Measurements from ENCODE around the gene DNM1. TPM values are rescaled to one million over a fixed set of nuclear protein-coding genes. Genes with fewer than 3 reads are reported as not detected.
A peak's percentile ranks its signal among the peaks of the same experiment; 100 is the strongest.

The DNM1 gene
- total RNA-seq, 1 donor from 2014 or later: 112 TPM

DNA sequence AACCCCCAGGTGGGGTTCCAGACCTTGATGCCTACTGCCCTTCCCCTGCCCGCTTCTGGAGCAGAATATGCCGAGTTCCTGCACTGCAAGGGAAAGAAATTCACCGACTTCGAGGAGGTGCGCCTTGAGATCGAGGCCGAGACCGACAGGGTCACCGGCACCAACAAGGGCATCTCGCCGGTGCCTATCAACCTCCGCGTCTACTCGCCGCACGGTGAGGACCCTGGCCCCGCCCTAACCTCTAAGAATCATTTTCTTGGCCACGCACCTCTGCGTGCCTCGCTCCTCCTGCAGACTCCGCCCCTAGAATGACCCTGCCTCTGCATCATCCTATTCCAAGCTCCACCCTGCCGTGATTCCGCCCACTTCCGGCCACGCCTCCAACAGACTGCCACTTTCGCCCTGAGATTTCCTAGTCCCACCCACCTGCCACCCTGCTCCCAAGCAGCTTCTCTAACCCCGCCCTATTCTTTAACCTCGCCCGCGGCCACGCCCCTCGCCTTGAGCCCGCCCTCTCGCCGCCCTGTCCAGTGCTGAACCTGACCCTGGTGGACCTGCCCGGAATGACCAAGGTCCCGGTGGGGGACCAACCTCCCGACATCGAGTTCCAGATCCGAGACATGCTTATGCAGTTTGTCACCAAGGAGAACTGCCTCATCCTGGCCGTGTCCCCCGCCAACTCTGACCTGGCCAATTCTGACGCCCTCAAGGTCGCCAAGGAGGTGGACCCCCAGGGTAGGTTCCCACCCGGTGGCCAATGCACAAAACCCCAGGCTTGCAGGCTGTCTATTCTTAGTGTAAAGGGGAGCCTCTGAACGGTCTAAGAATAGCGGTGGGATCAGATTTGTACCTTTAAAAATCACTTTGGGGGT lies 15.6 kb downstream of the DNM1 start:
- H3K27me3 Mint-ChIP-seq: peaks cover 3% of the 10 kb centered on the region
- peaks cover 13% of the 10 kb centered on the region for H3K36me3 Mint-ChIP-seq
- H3K27ac Mint-ChIP-seq: peak overlapping the region; percentile 91
- TF ChIP-seq, protein P1, sequence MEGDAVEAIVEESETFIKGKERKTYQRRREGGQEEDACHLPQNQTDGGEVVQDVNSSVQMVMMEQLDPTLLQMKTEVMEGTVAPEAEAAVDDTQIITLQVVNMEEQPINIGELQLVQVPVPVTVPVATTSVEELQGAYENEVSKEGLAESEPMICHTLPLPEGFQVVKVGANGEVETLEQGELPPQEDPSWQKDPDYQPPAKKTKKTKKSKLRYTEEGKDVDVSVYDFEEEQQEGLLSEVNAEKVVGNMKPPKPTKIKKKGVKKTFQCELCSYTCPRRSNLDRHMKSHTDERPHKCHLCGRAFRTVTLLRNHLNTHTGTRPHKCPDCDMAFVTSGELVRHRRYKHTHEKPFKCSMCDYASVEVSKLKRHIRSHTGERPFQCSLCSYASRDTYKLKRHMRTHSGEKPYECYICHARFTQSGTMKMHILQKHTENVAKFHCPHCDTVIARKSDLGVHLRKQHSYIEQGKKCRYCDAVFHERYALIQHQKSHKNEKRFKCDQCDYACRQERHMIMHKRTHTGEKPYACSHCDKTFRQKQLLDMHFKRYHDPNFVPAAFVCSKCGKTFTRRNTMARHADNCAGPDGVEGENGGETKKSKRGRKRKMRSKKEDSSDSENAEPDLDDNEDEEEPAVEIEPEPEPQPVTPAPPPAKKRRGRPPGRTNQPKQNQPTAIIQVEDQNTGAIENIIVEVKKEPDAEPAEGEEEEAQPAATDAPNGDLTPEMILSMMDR (conservative IDR thresholded peaks at IDR 0.05): no peak
- peak; percentile 84 for DNase-seq (ENCODE audit: extremely low spot score, unreplicated experiment)
- H3K4me3 Mint-ChIP-seq: peak overlapping the region; percentile 88
- no peaks in the 10 kb centered on the region for H3K9me3 Mint-ChIP-seq
- peaks cover 15% of the 10 kb centered on the region for H3K4me1 Mint-ChIP-seq (ENCODE audit: unreplicated experiment)

DNA sequence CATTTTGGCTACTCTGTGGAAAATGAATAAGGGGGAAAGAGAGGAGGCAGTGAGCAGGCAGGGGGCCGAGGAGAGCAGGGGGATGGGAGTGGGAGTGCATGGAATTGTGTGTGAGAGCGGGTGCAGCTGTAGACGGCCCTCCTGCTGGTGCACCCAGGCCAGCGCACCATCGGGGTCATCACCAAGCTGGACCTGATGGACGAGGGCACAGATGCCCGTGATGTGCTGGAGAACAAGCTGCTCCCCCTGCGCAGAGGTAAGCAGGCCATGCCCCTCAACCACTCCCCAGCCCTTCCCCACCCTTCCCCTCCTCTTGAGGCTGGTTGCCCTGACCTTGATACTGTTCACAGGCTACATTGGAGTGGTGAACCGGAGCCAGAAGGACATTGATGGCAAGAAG lies 16.7 kb downstream of the DNM1 start:
- Mint-ChIP-seq H3K27me3 (peaks cover 3% of the 10 kb centered on the region), H3K9me3 (no peaks in the 10 kb centered on the region), H3K4me1 (ENCODE audit: unreplicated experiment) (peaks cover 15% of the 10 kb centered on the region), H3K4me3 (no peak overlapping the region), H3K36me3 (peaks cover 13% of the 10 kb centered on the region), H3K27ac (no peak overlapping the region)
- TF ChIP-seq, protein P1 (conservative IDR thresholded peaks at IDR 0.05): no peak
- no peak for DNase-seq (ENCODE audit: extremely low spot score, unreplicated experiment)

DNA sequence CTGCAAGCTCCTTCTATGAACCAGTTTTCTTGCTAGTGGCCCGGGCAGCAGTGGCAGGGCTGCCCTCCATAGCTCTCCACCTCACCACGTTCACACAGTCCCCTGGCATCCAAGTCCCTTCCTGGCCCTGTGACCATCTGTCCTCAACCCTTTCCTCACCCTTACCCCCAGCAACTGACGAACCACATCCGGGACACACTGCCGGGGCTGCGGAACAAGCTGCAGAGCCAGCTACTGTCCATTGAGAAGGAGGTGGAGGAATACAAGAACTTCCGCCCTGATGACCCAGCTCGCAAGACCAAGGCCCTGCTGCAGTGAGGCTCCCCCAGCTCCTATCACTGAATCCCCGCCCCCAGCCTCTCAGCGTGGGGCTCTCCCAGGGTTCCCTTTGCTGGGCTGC lies 18.8 kb downstream of the DNM1 start:
- DNase-seq (ENCODE audit: extremely low spot score, unreplicated experiment): no peak
- Mint-ChIP-seq H3K27me3 (peaks cover 3% of the 10 kb centered on the region), H3K36me3 (peaks cover 16% of the 10 kb centered on the region), H3K4me3 (no peak overlapping the region), H3K9me3 (no peaks in the 10 kb centered on the region), H3K27ac (no peak overlapping the region), H3K4me1 (ENCODE audit: unreplicated experiment) (peaks cover 15% of the 10 kb centered on the region)
- TF ChIP-seq, protein P1 (conservative IDR thresholded peaks at IDR 0.05): no peak

DNA sequence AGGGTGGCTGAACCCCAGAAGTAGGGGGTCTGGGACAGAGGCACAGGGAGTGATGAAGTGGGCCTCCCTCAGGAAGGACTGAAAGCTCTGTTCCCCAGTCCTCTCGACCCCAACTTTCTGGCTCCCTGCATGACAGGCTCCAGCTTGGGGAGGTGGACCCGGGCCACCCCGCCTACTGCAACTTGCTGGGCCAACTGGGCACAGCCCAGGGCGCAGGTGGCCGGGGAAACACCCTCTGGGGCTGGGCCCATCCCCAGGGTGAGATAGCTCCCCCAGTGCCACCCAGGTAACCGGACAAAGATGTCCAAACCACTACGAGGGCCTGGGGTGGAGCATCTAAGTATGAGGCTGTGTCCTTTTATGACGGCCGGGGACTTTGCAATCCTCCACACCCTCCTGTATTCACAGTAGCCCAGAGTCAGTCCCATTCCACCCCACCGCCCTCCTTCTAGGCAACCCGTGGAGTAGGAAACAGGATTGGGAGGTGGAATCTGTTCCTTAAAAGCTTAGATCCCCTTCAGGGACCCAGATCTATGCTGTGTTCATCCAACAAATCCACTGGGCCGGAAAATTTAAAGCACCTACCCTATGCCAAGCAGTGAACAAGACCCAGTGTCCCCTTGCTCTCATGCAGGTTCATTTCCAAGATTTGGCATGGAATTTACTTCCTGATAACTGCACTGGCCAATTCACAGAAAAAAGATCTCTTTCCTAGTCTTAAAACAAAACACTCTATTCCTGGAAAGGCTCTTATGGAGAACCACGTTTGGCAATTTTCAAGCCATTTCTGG lies 19.9 kb downstream of the DNM1 start:
- H3K9me3 Mint-ChIP-seq: no peaks in the 10 kb centered on the region
- no peak overlapping the region for H3K27ac Mint-ChIP-seq
- H3K27me3 Mint-ChIP-seq: peaks cover 3% of the 10 kb centered on the region
- H3K4me1 Mint-ChIP-seq (ENCODE audit: unreplicated experiment): peaks cover 11% of the 10 kb centered on the region
- TF ChIP-seq, protein P1 (conservative IDR thresholded peaks at IDR 0.05): no peak
- DNase-seq (ENCODE audit: extremely low spot score, unreplicated experiment): no peak
- H3K4me3 Mint-ChIP-seq: no peak overlapping the region
- H3K36me3 Mint-ChIP-seq: peaks cover 16% of the 10 kb centered on the region

DNA sequence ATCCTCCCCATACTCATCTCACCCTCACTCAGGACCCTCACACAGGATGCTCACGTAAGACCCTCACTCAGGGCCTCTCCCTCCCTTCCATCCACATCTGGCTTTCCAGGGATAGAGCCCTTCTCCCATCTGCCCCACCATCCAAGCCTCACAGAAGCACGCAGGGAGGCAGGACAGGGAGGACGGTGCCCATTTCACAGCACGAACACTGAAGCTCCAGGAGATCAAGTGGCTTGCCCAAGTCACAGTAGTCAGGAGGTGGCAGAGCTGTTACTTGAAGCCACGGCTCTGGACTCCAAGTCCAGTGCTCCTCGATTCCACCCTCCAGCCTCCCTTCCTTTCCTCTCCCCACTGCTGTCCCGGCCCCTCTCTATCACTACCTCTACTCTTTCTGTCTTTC lies 21.7 kb downstream of the DNM1 start:
- no peaks in the 10 kb centered on the region for H3K9me3 Mint-ChIP-seq
- H3K27me3 Mint-ChIP-seq: no peaks in the 10 kb centered on the region
- DNase-seq (ENCODE audit: extremely low spot score, unreplicated experiment): no peak
- TF ChIP-seq, protein P1 (conservative IDR thresholded peaks at IDR 0.05): no peak
- H3K27ac Mint-ChIP-seq: no peak overlapping the region
- H3K4me3 Mint-ChIP-seq: no peak overlapping the region
- H3K36me3 Mint-ChIP-seq: peaks cover 10% of the 10 kb centered on the region
- H3K4me1 Mint-ChIP-seq (ENCODE audit: unreplicated experiment): no peaks in the 10 kb centered on the region
